ENCODE results near the gene KLF11.

KLF11 gene

DNA sequence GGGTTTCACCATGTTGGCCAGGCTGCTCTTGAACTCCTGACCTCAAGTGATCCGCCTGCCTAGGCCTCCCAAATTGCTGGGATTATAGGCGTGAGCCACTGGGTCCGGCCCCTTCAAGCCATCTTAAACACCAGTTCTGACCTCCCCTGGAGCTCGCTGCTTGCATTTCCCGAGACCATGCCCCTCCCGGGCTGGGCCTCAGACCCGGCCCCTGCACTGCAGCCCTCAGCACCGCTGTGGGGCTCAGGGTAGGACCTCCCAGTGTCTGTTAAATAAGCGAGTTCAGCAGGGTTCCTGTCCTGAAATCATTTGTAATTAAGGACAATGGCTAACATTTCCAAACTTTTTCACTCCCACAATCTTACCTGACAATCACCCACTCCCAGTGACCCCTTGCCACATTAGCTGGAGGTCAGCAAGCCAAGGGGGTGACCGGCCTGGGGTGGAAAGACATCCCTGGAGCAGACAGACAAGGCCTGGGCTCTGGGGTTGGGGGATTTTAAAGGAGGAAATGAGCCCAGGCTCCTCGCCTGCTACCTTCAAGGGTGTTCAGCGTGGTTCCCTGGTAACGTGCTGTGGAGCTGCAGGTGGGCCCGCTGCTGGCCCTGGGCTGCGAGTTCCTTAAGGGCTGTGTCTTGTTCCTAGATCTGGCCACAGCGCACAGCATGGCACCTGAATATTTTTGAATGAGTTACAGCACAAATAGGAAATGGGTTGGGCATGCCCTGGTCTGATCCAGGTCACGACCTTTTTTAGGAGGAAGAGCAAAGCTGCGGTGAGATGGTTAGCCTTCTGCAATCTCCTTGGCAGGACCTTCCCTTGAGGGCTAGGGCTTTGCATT lies 21.8 kb downstream of the KLF11 start:
- no peak for DNase-seq (ENCODE audit: low read depth)

DNA sequence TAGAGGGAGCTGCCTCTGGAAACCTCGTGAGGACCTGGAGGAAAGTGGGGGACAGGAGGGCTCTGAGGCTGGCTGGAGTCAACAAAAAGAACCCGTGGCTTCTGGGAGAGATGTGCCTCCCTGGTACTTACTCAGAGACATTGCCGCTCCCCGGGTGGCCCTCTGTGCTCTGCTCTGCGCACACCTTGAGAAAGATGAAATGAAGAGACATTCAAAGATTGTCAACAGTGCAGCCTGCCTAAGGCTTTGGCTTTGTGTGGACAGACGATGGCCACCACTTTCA lies 22.4 kb downstream of the KLF11 start:
- no peak for DNase-seq (ENCODE audit: low read depth)

DNA sequence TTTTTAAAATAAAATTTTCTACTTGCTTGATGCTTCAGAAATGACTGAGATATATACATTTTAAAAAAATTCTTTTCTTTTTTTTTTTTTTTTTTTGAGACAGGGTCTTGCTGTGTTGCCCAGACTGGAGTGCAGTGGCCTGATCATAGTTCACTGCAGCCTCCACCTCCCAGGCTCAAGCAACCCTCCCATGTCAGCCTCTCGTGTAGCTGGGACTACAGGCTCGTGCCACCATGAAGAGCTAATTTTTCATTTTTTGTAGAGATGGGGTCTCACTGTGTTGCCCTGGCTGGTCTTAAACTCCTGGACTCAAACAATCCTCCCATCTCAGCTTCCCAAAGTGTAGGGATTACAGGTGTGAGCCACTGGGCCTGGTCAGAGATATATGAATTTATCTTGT lies 24.0 kb downstream of the KLF11 start:
- DNase-seq (ENCODE audit: low read depth) = no peak

DNA sequence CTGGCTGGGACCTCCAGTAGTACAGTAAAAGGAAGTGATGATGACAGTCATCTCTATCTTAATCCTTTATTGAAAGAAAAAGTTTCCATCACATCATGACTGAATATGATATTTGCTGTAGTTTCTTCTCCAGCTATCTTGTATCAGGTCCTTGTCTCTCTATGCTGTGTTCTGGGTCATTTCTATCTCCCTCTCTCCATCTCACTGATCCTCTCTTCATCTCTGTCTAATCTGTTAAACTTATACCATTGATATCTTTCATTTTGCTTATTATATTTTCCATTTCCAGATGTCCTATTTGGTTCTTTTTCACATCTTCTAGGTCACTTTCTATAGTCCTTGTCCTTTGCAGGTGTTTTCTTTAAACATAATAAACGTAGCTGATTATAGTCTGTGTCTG lies 24.5 kb downstream of the KLF11 start:
- DNase-seq (ENCODE audit: low read depth) = no peak

DNA sequence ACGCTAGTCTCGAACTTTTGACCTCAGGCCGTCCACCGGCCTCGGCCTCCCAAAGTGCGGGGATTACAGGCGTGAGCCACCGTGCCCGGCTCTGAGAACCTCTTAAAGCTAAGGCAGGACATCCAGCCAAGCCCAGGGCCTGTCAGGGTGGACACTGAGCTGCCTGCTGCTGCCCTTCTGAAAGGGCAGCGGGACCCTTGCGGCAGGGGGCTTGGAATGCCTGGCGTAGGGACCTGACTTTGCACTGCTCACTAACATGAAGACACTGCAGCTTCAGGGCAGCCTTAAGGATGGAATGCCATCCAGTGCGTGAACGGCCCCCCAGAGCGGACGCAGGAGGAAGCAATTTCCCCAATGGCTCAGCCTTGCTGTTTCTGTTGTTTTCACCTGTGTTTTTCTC lies 27.8 kb downstream of the KLF11 start:
- DNase-seq (ENCODE audit: low read depth) = no peak

DNA sequence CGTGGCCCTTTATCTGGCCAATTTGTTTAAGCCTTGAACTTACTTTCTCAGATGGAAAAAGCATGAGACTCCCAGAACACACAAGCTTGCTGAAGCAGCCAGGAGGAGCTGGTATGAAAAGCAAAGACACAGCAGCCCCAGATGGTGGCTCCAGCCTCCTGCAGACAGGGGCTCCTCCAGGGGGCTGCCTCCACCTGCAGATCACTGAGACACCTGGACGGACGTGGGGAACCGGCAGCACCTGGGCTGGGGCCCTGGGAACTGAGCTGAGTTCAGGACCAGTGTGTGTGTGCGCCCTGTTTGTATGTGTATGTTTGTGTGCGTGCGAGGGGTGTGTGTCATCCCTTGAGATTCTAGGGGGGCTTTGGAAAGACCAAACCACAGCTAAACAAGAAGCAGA lies 28.2 kb downstream of the KLF11 start:
- DNase-seq (ENCODE audit: low read depth) = no peak

DNA sequence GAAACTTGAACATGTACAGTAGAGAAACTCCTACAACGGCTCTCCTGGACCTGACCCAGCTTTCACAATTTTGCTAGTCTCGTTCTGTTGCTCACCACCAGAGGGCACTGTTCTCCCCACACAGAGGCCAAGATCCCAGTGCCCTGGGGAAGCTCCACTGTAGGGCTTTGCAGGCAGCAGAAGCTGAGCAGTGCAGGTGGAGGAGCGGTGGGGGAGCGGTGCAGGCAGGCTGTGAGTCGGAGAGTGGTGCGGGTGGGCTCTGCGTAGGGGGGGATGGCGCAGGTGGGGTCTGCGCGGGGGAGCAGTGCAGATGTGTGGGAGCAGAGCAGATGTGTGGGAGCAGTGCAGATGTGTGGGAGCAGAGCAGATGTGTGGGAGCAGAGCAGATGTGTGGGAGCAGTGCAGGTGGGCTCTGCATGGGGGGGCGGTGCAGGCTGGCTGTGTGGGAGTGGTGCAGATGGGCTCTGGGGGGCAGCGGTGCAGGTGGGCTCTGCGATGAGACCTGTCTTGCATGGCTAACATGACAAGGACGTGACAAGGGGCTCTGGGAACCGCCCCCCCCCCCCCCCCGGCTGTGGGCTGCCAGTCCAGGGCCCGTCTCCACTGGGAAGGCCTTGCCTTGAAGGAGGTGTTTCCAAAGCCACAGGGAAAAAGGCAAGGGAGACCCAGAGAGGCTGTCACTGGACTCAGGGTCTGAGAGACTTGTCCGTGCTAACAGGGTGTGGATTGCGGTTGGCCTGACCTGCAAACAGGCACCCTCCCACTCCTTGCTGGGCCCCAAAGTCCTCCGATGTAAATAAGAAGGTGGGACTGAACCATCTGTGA lies 29.5 kb downstream of the KLF11 start:
- DNase-seq (ENCODE audit: low read depth) = peak; percentile 78

DNA sequence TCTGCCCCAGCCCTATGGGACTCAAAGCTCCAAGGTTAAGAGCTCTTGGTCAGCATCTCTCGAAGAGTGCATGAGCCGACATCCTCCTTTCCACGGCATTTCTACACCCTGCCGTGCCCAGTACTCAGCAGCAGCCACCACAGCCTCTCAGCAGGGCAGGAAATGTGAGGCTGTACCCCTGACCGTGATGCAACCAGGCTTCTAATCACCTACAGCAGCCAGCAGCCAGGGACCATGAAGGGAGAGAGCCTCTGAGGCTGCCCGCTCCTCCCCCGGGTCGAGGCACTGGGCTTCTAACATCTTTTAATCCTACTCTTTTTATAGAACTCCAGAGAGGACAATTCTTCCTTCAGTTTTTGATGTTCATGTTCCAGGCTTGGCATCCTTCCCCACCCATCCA lies 30.4 kb downstream of the KLF11 start:
- DNase-seq (ENCODE audit: low read depth) = no peak

DNA sequence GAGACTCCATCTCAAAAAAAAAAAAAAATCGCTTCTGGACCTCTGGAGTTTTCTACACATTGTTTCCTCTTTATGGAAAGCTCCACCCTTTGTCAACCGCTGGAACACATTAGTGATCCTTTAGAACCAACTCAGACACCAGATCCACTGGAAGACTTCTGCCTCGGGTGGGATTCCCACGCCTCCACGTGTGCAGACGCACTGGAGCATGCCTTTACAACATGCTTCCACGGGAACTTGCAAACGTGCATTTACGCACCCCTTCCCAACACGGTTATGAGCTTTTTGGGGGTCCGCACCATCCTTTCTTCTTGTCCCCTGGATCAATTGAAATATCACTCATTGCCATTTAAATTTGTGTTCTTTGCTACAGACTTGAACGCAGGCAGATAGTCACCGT lies 31.8 kb downstream of the KLF11 start:
- DNase-seq (ENCODE audit: low read depth) = no peak

DNA sequence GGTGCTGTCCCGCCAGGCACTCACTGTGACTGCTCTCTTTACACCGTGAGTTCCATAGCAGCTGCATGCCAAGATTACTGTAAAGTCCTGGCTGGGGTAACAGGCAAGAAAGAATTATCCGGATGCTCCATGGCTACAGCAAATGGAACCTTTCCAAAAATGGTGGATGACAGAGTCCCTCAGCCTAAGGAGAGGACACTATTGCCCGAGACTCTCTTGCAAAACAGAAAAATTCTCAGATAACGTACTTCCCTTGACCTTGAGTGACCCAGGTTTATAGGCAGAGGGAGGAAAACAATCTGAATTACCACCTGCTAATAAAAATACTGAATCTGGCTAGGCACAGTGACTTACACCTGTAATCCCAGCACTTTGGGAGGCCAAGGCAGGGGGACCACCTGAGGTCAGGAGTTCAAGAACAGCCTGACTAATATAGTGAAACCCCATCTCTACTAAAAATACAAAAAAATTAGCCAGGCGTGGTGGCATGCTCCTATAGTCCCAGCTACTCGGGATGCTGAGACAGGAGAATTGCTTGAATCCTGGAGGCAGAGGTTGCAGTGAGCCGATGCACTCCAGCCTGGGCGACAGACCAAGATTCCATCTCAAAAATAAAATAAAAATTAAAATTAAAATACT lies 32.3 kb downstream of the KLF11 start:
- DNase-seq (ENCODE audit: low read depth) = no peak

DNA sequence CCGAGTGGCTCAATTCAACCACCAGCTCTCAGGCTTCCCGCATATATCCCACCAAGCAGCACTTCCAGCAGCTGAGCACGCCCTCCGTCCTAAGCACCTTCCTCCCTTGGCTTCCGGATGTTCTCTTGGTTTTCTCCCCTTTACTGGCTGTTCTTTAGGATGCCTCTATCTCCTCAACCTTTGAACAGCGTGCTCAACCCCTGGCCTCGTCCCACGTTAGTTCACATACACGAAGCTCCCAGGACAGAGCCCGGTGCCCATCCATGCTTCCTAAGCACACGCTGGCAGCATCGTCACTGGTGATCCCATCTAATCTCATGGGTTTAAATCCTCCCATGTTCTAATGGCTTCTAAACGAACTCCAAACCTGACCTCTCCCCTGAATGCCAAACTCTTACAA lies 33.2 kb downstream of the KLF11 start:
- DNase-seq (ENCODE audit: low read depth) = no peak

DNA sequence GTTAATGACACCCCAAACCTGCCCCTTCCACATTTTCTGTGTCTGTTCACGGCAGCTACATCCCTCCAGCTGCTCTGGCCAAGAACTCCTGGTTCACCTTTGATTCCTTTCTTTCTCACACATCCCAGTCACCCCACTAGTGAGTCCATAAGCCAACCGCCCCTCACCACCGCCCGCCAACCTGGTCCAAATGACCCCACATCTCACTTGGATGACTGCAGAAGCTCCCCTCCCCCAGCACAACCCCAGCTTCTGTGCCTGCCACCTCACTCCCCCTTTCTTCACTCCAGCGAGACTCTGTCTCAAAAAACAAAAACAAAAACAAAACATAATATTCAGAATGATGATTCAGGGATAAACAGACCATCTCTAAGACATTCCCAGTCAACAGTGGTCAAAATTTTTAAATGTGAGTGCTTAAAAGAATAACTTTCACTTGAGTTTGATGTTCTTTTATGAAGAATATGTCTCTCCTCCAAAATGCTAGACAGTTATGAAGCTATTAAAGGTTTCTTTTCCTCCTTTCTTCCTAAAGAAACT lies 33.7 kb downstream of the KLF11 start:
- DNase-seq (ENCODE audit: low read depth) = no peak

DNA sequence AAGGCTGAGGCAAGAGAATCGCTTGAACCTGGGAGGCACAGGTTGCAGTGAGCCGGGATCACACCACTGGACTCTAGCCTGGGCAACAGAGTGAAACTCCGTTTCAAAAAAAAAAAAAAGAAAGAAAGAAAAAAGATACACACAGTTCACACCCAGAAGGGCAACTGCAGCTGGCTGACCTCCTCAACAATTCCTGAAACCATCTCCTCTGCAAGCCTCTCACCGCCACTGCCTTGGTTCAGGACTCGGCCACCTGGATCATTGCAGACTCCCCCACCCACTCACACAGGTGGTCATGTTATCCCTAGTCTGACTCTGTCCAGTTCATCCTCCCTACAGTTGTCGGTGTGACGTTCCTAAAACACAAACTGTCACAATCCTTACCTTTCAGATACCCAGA lies 34.7 kb downstream of the KLF11 start:
- DNase-seq (ENCODE audit: low read depth) = no peak

DNA sequence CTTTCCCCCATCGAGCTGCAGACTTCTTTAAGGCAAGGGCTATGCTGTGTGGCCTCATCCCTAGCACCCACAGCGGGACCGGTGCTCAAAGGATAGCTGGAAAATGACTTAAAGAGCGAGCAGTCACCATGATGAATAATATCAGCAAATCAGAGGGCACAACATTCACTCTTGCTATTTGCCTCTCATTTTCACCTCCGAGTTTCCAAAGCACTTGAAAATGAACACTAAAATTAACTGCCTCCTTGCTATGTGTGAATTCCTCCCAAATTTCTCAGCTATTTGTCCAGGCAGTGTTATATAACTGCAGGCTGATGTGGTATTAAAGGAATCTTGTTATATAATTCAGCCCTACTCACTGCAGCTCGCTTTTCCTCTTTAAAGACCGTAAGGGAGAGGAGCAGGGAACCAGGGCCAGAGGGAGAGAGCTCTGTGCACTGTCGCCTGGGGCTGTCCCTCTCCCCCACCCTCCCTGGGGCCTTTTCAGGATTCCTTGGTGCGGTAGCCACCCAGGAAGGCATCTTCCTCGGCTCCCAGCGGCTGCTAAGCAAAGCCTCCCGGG lies 35.4 kb downstream of the KLF11 start:
- no peak for DNase-seq (ENCODE audit: low read depth)

DNA sequence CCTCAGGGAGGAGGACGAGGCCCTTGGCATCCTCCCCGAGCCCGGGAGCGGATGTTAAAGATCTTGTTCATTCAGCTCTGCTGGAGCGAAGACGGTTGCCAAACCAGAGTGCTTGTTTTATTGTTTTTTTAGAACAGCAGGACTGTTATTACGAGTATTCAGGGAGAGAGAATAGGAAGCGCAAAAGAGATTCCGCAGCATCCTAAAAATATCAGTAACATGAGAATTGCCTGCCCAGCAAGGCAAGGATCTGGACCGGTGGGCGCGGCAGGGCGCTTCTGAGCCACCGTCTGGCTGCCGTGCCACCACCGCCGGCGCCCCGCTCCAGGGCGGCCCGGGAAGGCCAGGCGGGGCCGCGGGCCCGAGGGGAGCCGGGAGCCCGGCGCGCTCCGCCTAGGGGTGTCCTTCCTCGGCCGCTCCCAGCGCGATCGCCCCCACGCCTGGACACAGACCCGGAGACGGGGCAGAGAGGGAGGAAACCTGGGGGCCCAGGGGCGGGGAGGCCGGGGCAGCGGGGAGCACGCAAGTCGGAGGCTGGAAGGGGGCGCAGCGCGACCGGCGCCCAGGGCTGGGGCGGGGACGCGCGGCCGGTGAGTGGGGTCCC lies 36.0 kb downstream of the KLF11 start:
- DNase-seq (ENCODE audit: low read depth) = peak; percentile 14

DNA sequence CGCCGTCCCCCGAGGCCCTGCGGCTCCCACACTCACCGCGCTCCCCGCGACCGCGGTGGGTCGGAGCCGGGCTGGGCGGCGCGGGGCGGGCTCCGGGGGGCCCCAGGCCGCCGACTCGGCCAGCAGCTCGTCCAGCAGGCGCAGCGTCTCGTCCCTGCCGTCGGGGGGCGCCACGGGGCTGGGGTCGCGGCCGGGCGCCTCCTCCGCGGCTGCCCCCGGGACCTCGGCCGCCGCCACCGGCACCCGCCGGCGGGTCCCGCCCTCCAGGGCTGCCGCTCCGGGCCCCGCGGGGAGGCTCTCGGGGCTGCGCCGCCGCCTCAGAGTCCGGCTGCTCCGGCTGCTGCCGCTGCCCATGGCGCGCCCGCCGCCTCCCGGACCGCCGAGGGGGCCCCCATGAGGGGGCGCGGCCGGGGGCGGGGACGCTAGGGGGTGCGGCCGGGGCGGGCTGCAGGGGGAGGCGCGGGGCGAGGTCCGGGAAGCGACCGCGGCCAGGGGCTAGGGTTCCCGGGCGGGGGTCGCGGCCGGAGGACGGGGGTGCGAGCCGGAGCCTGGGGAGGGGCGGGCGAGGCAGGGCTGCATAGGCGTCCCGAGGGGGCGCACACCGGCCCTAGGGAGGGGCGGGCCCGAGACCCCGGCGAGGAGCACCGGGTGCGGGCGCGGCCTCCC lies 36.7 kb downstream of the KLF11 start, which contains the start of gene CYS1:
Gene CYS1, minus strand, starts transcription at position 542 of the 666 bp plus-strand sequence. Its CDS starts 188 bp downstream, at position 354.
- DNase-seq (ENCODE audit: low read depth) = no peak

DNA sequence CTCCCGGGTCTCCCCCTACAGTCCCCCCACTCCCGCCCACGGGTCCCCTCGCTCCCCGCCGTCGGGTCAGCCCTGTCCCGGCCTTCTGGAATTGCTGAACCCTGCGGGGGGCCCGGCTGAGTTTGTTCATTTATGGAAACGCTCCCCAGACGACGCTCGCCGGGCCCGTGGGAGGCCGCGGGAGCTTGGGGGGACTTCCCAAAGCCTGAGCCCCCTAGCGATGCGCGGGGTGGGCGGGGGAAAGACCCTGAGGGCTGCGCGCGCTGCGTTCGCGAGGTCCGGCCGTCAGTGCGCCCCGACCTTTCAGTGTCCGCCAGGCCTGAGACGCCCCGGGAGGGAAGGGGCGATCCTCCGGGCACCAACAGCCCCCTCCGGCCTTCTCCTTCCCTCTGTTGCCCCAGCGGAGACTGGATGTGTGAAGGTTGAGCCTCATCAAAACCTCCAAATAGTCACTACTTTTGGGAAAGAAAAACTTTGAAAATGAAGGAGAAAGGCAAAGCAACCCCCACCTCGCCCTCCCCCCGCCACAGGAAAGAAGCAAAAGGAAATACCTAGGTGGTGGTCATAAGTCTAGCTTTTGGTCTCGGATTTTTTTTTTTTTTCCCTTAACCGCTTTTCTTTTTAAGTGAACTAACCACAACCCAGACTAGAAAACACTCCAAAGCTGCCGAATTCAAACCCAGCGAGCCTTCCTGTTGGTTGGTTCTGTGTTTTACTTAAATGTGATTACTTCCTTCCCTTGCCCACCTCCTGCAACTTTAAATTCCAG lies 37.4 kb downstream of the KLF11 start:
- no peak for DNase-seq (ENCODE audit: low read depth)

DNA sequence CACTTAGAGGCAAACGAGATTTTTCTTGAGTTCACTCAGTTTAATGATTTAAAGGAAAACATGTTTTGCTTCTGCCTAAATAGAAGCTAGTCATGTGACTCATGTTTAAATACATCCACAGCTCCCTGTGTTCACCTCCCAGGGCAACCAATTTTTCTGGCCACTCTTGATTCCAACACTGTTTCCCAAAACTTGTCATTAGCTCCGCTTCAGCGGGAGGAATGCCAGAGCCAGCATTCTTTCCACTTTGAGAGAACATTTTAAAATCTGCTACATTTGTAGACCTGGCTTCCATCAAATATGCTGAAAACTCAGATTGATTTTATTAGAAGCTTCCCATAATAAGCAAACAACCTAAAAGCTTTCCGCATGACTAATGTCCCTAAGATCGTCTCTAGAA lies 39.7 kb downstream of the KLF11 start:
- DNase-seq (ENCODE audit: low read depth) = no peak

DNA sequence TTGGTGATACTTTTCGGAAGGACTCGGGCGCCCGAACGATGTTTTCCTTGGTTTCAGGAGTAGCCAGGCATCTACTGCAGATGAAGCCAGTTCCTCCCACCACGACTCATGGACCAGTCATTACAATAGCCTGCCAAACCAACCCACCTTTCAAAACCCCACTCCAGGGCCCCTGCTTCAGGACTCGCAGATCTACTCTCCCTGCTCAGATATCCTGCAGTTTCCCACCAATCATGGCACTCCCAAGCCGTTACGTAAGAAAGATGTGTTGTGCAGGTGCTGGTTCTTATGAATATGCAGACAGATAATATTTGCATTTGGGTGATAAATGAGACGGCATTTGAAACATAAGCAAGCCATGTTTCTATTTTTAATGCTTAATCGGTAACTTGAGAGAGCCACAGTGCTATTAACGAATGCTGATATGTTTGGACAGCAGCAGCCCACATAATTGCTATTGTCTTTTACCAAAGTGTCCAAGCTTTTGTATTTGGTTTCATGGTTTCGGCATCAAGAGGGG lies 40.4 kb downstream of the KLF11 start:
- no peak for DNase-seq (ENCODE audit: low read depth)

DNA sequence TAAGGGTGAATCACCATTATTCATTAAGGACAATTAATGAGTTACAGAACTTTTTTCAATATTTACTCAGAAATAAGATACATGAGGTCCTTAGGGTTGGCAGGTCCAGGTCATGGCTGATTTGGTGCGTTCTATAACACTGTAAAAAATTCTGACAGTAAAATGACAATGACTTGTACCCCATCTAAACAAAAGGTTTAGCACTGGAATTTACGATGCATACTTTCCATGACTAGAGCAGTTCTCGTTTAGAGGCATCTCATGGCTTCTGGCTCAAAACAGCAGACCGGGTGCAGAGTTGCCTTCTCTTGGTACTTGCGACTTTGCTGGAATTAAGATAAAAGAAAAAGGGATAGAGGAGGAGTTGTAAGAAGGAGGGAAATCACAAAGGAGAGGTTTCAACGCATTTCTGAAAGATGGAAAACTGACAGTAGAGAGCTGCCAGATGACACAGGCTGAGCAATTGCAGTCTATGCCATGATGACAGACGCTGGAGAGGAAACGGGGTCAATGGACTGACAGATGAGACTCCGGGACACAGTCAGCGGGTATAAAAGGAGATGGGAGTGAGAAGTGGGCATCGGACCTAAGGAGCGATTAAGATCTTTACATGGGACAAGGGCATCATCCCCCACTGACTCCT lies 41.0 kb downstream of the KLF11 start:
- no peak for DNase-seq (ENCODE audit: low read depth)

Data from CMK (cell line).